Measurements from ENCODE around the gene KIRREL3. TPM values are rescaled to one million over a fixed set of nuclear protein-coding genes. Genes with fewer than 3 reads are reported as not detected.
A peak's percentile ranks its signal among the peaks of the same experiment; 100 is the strongest.

KIRREL3 gene
- total RNA-seq, 1 donor = 0.45 TPM

GRCh38 chr11:126640186-126640585, 360.4 kb downstream of the KIRREL3 start:
- DNase-seq (ENCODE audit: low read depth) = no peak
- H3K4me3 ChIP-seq (ENCODE audit: low read depth, low read length) = no peak overlapping the region
- TF ChIP-seq CTCF (IDR thresholded peaks at IDR 0.05; ENCODE audit: insufficient read depth, low read length) = no peak

GRCh38 chr11:126639692-126640091, 360.9 kb downstream of the KIRREL3 start:
- H3K4me3 ChIP-seq (ENCODE audit: low read depth, low read length) = no peak overlapping the region
- no peak for TF ChIP-seq CTCF (IDR thresholded peaks at IDR 0.05; ENCODE audit: insufficient read depth, low read length)
- no peak for DNase-seq (ENCODE audit: low read depth)

GRCh38 chr11:126638648-126639047, 361.9 kb downstream of the KIRREL3 start:
- TF ChIP-seq CTCF (IDR thresholded peaks at IDR 0.05; ENCODE audit: insufficient read depth, low read length) = no peak
- DNase-seq (ENCODE audit: low read depth) = no peak
- no peak overlapping the region for H3K4me3 ChIP-seq (ENCODE audit: low read depth, low read length)

GRCh38 chr11:126637795-126638175, 362.8 kb downstream of the KIRREL3 start:
- DNase-seq (ENCODE audit: low read depth) = peak; percentile 89
- TF ChIP-seq CTCF (IDR thresholded peaks at IDR 0.05; ENCODE audit: insufficient read depth, low read length) = no peak
- H3K4me3 ChIP-seq (ENCODE audit: low read depth, low read length) = no peak overlapping the region

- peak; percentile 40 for DNase-seq (ENCODE audit: low read depth)
- no peak overlapping the region for H3K4me3 ChIP-seq (ENCODE audit: low read depth, low read length)
- TF ChIP-seq CTCF (IDR thresholded peaks at IDR 0.05; ENCODE audit: insufficient read depth, low read length) = no peak
Observed at GRCh38 chr11:126636911-126637794, 363.4 kb downstream of the KIRREL3 start.

- no peak overlapping the region for H3K4me3 ChIP-seq (ENCODE audit: low read depth, low read length)
- no peak for DNase-seq (ENCODE audit: low read depth)
- no peak for TF ChIP-seq CTCF (IDR thresholded peaks at IDR 0.05; ENCODE audit: insufficient read depth, low read length)
Observed at GRCh38 chr11:126635511-126635910, 365.1 kb downstream of the KIRREL3 start.
